Left ventricle myocardium inferior (tissue), 1 donor: ENCODE data around the gene KCNG2. TPM values are rescaled to one million over a fixed set of nuclear protein-coding genes. Genes with fewer than 3 reads are reported as not detected.

Experiments
- DNase-seq: peaks from one replicate; pipeline ENCODE4 v3.0.0-alpha.2; 2020
- H3K27ac ChIP-seq: fragments of 200-600 bp; replicated peaks from 2 replicates; pipeline ENCODE4 v1.8.0; 2021
- H3K27me3 ChIP-seq: fragments of 200-600 bp; 2 replicates; pipeline ENCODE4 v1.8.0; 2021; ENCODE audit warnings: low read depth
- H3K36me3 ChIP-seq: fragments of 200-600 bp; 2 replicates; pipeline ENCODE4 v1.8.0; 2021
- H3K4me1 ChIP-seq: fragments of 200-600 bp; 2 replicates; pipeline ENCODE4 v1.8.0; 2021
- H3K4me3 ChIP-seq: fragments of 200-600 bp; 2 replicates; pipeline ENCODE4 v1.8.0; 2021; ENCODE audit warnings: mild to moderate bottlenecking, moderate library complexity
- H3K9me3 ChIP-seq: fragments of 200-600 bp; replicated peaks from 2 replicates; pipeline ENCODE4 v1.8.0; 2021
- CTCF ChIP-seq: fragments of 200-600 bp; IDR thresholded peaks from 2 replicates; pipeline ENCODE4 v1.8.0; 2021; ENCODE audit warnings: antibody characterized with exemption, mild to moderate bottlenecking, borderline replicate concordance
- intact Hi-C: fragments of 100-400 bp; cut with micrococcal nuclease; formaldehyde crosslinking; loops from one replicate; pipeline ENCODE4 v1.11.0; 2022
- total RNA-seq: library from RNA; stranded (reverse); fragmentation: NEBNext Ultra II Directional; extraction: Animal tissue kit (Norgen Biotek cat#: 25700); gene quantifications from one replicate; pipeline ENCODE4 v1.2.1, GENCODE V29; 2021
- donor health status: DM: no; HTN: yes; CAD: no; lungs with severe emphysema.

The KCNG2 gene
- total RNA-seq, 1 donor from 2014 or later, result not detected

GRCh38 chr18:79868168-79868784 is 70.5 kb downstream of the KCNG2 start:
- Histone ChIP-seq H3K36me3 (no peaks in the 10 kb centered on the region), H3K9me3 (no peaks in the 10 kb centered on the region), H3K4me3 (no peak overlapping the region), H3K4me1 (no peaks in the 10 kb centered on the region), H3K27me3 (peaks cover 38% of the 10 kb centered on the region), H3K27ac (no peak overlapping the region)
- no peak for DNase-seq
- TF ChIP-seq CTCF, result no peak
- intact Hi-C loops, result no loop called here

GRCh38 chr18:79868811-79869541 is 71.2 kb downstream of the KCNG2 start:
- H3K4me3 ChIP-seq, result no peak overlapping the region
- DNase-seq, result no peak
- H3K9me3 ChIP-seq, result no peaks in the 10 kb centered on the region
- H3K36me3 ChIP-seq, result no peaks in the 10 kb centered on the region
- H3K27ac ChIP-seq, result no peak overlapping the region
- TF ChIP-seq CTCF, result no peak
- intact Hi-C loops, result no loop called here
- peaks cover 40% of the 10 kb centered on the region for H3K27me3 ChIP-seq
- no peaks in the 10 kb centered on the region for H3K4me1 ChIP-seq

DNA sequence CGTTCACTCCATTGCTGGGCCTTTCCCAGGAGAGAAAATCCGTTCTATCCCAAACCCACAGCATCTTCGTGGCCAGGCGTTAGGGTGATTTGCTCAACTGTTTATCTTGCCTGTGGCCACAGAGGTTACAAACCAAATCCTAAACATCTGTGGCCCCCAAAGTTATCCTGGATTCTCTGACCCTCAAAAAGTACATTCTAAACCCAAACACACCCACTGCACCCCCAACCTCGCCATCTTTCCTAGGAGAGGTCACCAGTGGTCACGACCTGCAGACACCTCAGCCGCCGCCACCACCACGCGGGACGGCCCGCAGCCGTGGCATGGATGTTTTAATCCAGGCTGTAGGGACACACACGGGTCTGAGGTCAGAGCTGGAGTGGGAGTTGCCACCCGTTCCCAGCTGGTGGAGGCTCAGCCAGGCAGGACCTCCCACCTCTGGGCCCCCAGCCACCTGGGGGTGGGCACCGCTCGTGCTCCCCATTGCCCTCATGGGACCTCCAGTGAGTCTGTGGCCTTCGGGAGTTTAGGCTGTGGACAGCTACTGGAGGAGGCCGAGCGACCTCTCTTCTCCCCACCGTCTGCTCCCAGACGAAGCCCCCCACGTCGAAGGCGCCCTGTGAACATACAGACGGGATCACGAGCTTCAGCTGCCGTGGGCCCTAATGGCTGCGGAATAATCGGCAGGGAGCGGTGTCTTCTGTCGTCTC is 72.0 kb downstream of the KCNG2 start:
- TF ChIP-seq CTCF, result no peak
- no peak overlapping the region for H3K27ac ChIP-seq
- no peak for DNase-seq
- no peaks in the 10 kb centered on the region for H3K36me3 ChIP-seq
- H3K4me3 ChIP-seq, result no peak overlapping the region
- H3K9me3 ChIP-seq, result no peaks in the 10 kb centered on the region
- peaks cover 42% of the 10 kb centered on the region for H3K27me3 ChIP-seq
- intact Hi-C loops, result no loop called here
- H3K4me1 ChIP-seq, result no peaks in the 10 kb centered on the region

GRCh38 chr18:79870301-79871025 is 72.7 kb downstream of the KCNG2 start:
- H3K27ac ChIP-seq, result no peak overlapping the region
- no peak for TF ChIP-seq CTCF

DNA sequence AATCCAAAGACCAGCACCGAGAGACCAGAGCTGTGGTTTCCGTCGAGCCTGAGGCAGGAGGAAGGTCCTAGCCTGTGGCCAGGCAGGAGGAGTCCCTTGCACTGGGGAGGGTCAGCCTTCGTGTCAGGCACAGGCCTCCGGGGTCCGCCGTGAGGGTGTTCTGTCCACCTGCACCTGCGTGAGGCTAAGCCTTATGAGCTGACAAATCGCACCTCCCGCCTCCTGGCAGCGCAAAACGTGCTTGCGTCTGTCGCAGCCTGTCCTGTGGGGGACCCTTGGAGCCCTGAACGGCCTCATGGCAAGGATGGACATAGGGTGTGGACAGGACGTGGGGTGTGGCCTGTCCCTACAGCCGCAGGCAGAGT is 73.3 kb downstream of the KCNG2 start:
- H3K36me3 ChIP-seq, result no peaks in the 10 kb centered on the region
- no peaks in the 10 kb centered on the region for H3K4me1 ChIP-seq
- no peak for TF ChIP-seq CTCF
- intact Hi-C loops, result no loop called here
- H3K27ac ChIP-seq, result no peak overlapping the region
- H3K9me3 ChIP-seq, result no peaks in the 10 kb centered on the region
- H3K4me3 ChIP-seq, result no peak overlapping the region
- H3K27me3 ChIP-seq, result peaks cover 54% of the 10 kb centered on the region
- DNase-seq, result no peak

More at GRCh38 chr18:79870301-79871025, 72.7 kb downstream of the KCNG2 start:
- DNase-seq, result no peak
- Histone ChIP-seq H3K4me1 (no peaks in the 10 kb centered on the region), H3K27me3 (peaks cover 49% of the 10 kb centered on the region), H3K36me3 (no peaks in the 10 kb centered on the region), H3K9me3 (no peaks in the 10 kb centered on the region), H3K4me3 (no peak overlapping the region)
- intact Hi-C loops, result no loop called here
